ENCODE results near the gene SLX9.
A peak's percentile ranks its signal among the peaks of the same experiment; 100 is the strongest.

Gene SLX9

GRCh38 chr21:44931501-44932407, 8.1 kb upstream of the SLX9 start:
- DNase-seq, result no peak

- peak; percentile 79 for DNase-seq
These were observed 7.2 kb upstream of the SLX9 start for GRCh38 chr21:44932408-44933181.

GRCh38 chr21:44933199-44933917, 6.5 kb upstream of the SLX9 start:
- no peak for DNase-seq

GRCh38 chr21:44933918-44934260, 5.9 kb upstream of the SLX9 start:
- no peak for DNase-seq

GRCh38 chr21:44934276-44934675, 5.6 kb upstream of the SLX9 start:
- DNase-seq, result no peak

- DNase-seq, result no peak
These were observed 4.9 kb upstream of the SLX9 start for GRCh38 chr21:44934797-44935532.

GRCh38 chr21:44935533-44935927, 4.3 kb upstream of the SLX9 start:
- no peak for DNase-seq

GRCh38 chr21:44938772-44939531, 877 bp upstream of the SLX9 start:
- DNase-seq, result no peak

GRCh38 chr21:44940116-44940631, 345 bp downstream of the SLX9 start:
- no peak for DNase-seq

- no peak for DNase-seq
These were observed 1.7 kb downstream of the SLX9 start for GRCh38 chr21:44941567-44941966.

GRCh38 chr21:44942566-44942965, 2.7 kb downstream of the SLX9 start:
- DNase-seq, result no peak

GRCh38 chr21:44943005-44943685, 3.3 kb downstream of the SLX9 start:
- no peak for DNase-seq

GRCh38 chr21:44943686-44944550, 4.1 kb downstream of the SLX9 start:
- DNase-seq, result no peak

- DNase-seq, result no peak
These were observed 4.8 kb downstream of the SLX9 start for GRCh38 chr21:44944596-44944995.

- no peak for DNase-seq
These were observed 6.6 kb downstream of the SLX9 start for GRCh38 chr21:44946254-44947041.

GRCh38 chr21:44947111-44947929, 7.5 kb downstream of the SLX9 start:
- no peak for DNase-seq

- no peak for DNase-seq
These were observed 8.1 kb downstream of the SLX9 start for GRCh38 chr21:44947930-44948331.

GRCh38 chr21:44948426-44949120, 8.7 kb downstream of the SLX9 start:
- DNase-seq, result no peak

Measured in stimulated activated CD4-positive, alpha-beta T cell treated with anti-CD3 and anti-CD28 coated beads, Interleukin-4, amount 100 ng/mL, for 1 hour (primary cell).